Measurements from ENCODE around the gene PXMP4.
"Not testable (repeated sequence)": the region's sequence is repeated elsewhere in the genome, so short reads cannot be mapped to it uniquely, and the experiment has no call there.

PXMP4 gene

GRCh38 chr20:33719989-33720709, at the start of gene PXMP4:
TSS of gene PXMP4 (minus strand) at chr20:33720310. CDS start at chr20:33720207, 103 bp downstream.
- peak; percentile 66 to 79 for DNase-seq (ENCODE audit: low read depth in 2 of 2)

- DNase-seq (ENCODE audit: low read depth in 2 of 2): no peak
Measured at GRCh38 chr20:33769043-33769442, 48.9 kb upstream of the PXMP4 start.

- DNase-seq (ENCODE audit: low read depth in 2 of 2): no peak
Measured at GRCh38 chr20:33767777-33768138, 47.6 kb upstream of the PXMP4 start.

- no peak for DNase-seq (ENCODE audit: low read depth in 2 of 2)
Measured at GRCh38 chr20:33766686-33767085, 46.6 kb upstream of the PXMP4 start.

GRCh38 chr20:33765592-33765991, 45.5 kb upstream of the PXMP4 start:
- no peak for DNase-seq (ENCODE audit: low read depth in 2 of 2)

- no peak for DNase-seq (ENCODE audit: low read depth in 2 of 2)
Measured at GRCh38 chr20:33765099-33765498, 45.0 kb upstream of the PXMP4 start.

GRCh38 chr20:33761698-33762250, 41.7 kb upstream of the PXMP4 start:
- no peak for DNase-seq (ENCODE audit: low read depth in 2 of 2)

GRCh38 chr20:33757458-33757857, 37.3 kb upstream of the PXMP4 start:
- DNase-seq (ENCODE audit: low read depth in 2 of 2): no peak

- no peak for DNase-seq (ENCODE audit: low read depth in 2 of 2)
Measured at GRCh38 chr20:33757046-33757445, 36.9 kb upstream of the PXMP4 start.

- not testable (repeated sequence) for DNase-seq (ENCODE audit: low read depth in 2 of 2)
Measured at GRCh38 chr20:33755936-33756490, 35.9 kb upstream of the PXMP4 start.

GRCh38 chr20:33753763-33754162, 33.7 kb upstream of the PXMP4 start:
- no peak for DNase-seq (ENCODE audit: low read depth in 2 of 2)

- DNase-seq (ENCODE audit: low read depth in 2 of 2): no peak
Measured at GRCh38 chr20:33753143-33753542, 33.0 kb upstream of the PXMP4 start.

GRCh38 chr20:33751775-33752174, 31.7 kb upstream of the PXMP4 start:
- no peak for DNase-seq (ENCODE audit: low read depth in 2 of 2)

- DNase-seq (ENCODE audit: low read depth in 2 of 2): no peak
Measured at GRCh38 chr20:33746325-33746998, 26.4 kb upstream of the PXMP4 start.

GRCh38 chr20:33744773-33745385, 24.8 kb upstream of the PXMP4 start:
- DNase-seq (ENCODE audit: low read depth in 2 of 2): no peak

- DNase-seq (ENCODE audit: low read depth in 2 of 2): no peak
Measured at GRCh38 chr20:33744181-33744580, 24.1 kb upstream of the PXMP4 start.

GRCh38 chr20:33740189-33740588, 20.1 kb upstream of the PXMP4 start:
- DNase-seq (ENCODE audit: low read depth in 2 of 2): no peak

GRCh38 chr20:33739493-33739892, 19.4 kb upstream of the PXMP4 start:
- DNase-seq (ENCODE audit: low read depth in 2 of 2): no peak

GRCh38 chr20:33736962-33737361, 16.9 kb upstream of the PXMP4 start:
- DNase-seq (ENCODE audit: low read depth in 2 of 2): no peak

- DNase-seq (ENCODE audit: low read depth in 2 of 2): no peak
Measured at GRCh38 chr20:33733654-33734576, 13.8 kb upstream of the PXMP4 start.

Measured in stimulated activated CD8-positive, alpha-beta memory T cell treated with anti-CD3 and anti-CD28 coated beads, Interleukin-2, amount 100 ng/mL, for 48 hours (primary cell).